Caki2 (cell line): ENCODE measurements around the gene ZNF146. TPM values are rescaled to one million over a fixed set of nuclear protein-coding genes. Genes with fewer than 3 reads are reported as not detected.
"Not testable (repeated sequence)": the region's sequence is repeated elsewhere in the genome, so short reads cannot be mapped to it uniquely, and the experiment has no call there.

Experiments used
- DNase-seq: peaks from one replicate; pipeline ENCODE4 v3.0.0-alpha.2; 2015; ENCODE audit warnings: low read depth
- in situ Hi-C: cut with HindIII; loops from 2 replicates; pipeline ENCODE4 v1.10.0; 2016; ENCODE audit warnings: low sequenced_read_pairs, low pct_unique_long_range_greater_than_20kb, mixed read lengths
- total RNA-seq: library from RNA; depleted of rRNA; stranded (reverse); fragments of >200 nt; shearing (Covaris generic); gene quantifications from 2 replicates; pipeline ENCODE4 v1.2.3, GENCODE V29; 2014; ENCODE audit warnings: low replicate concordance; rRNA removed

The ZNF146 gene
- 31.7 and 38.0 TPM in 2 replicates for total RNA-seq

- DNase-seq, result peak; percentile 100
- in situ Hi-C loops, result no loop called here
These were observed at the start of gene ZNF146, which contains the start of gene ZNF565 for GRCh38 chr19:36214386-36215275. TSS of gene ZNF146 (plus strand) at chr19:36215106. CDS start at chr19:36236441, 21,335 bp downstream. TSS of gene ZNF565 (minus strand) at chr19:36214665. CDS start at chr19:36201985, 12,680 bp downstream.

- in situ Hi-C loops, result no loop called here
- DNase-seq, result peak; percentile 57
These were observed 45.7 kb upstream of the ZNF146 start for GRCh38 chr19:36169084-36169760.

GRCh38 chr19:36172852-36173251 is 42.1 kb upstream of the ZNF146 start:
- no peak for DNase-seq
- in situ Hi-C loops, result no loop called here

- in situ Hi-C loops, DNase-seq: not testable (repeated sequence)
These were observed 41.1 kb upstream of the ZNF146 start for GRCh38 chr19:36173846-36174245.

GRCh38 chr19:36179077-36179476 is 35.8 kb upstream of the ZNF146 start:
- in situ Hi-C loops, DNase-seq: not testable (repeated sequence)

- DNase-seq, result no peak
- in situ Hi-C loops, result no loop called here
These were observed 32.2 kb upstream of the ZNF146 start for GRCh38 chr19:36182612-36183244.

GRCh38 chr19:36183245-36183628 is 31.7 kb upstream of the ZNF146 start:
- in situ Hi-C loops, result no loop called here
- DNase-seq, result no peak

- DNase-seq, in situ Hi-C loops: not testable (repeated sequence)
These were observed 28.2 kb upstream of the ZNF146 start for GRCh38 chr19:36186722-36187121.

GRCh38 chr19:36196249-36196648 is 18.7 kb upstream of the ZNF146 start:
- DNase-seq, result no peak
- in situ Hi-C loops, result no loop called here

GRCh38 chr19:36198119-36198518 is 16.8 kb upstream of the ZNF146 start:
- in situ Hi-C loops, result no loop called here
- no peak for DNase-seq

- in situ Hi-C loops, result no loop called here
These were observed 13.2 kb upstream of the ZNF146 start for GRCh38 chr19:36201684-36202083.

GRCh38 chr19:36203293-36203692 is 11.6 kb upstream of the ZNF146 start:
- in situ Hi-C loops, result no loop called here
- no peak for DNase-seq

More at GRCh38 chr19:36201684-36202083, 13.2 kb upstream of the ZNF146 start:
- no peak for DNase-seq

GRCh38 chr19:36207605-36208252 is 7.2 kb upstream of the ZNF146 start:
- in situ Hi-C loops, result no loop called here

GRCh38 chr19:36209372-36209771 is 5.5 kb upstream of the ZNF146 start:
- in situ Hi-C loops, result no loop called here

More at GRCh38 chr19:36207605-36208252, 7.2 kb upstream of the ZNF146 start:
- no peak for DNase-seq

GRCh38 chr19:36210497-36210896 is 4.4 kb upstream of the ZNF146 start:
- no peak for DNase-seq
- in situ Hi-C loops, result no loop called here

More at GRCh38 chr19:36209372-36209771, 5.5 kb upstream of the ZNF146 start:
- DNase-seq, result no peak

GRCh38 chr19:36212895-36213294 is 2.0 kb upstream of the ZNF146 start:
- in situ Hi-C loops, result no loop called here
- no peak for DNase-seq

- peak; percentile 41 for DNase-seq
- in situ Hi-C loops, result no loop called here
These were observed 594 bp downstream of the ZNF146 start for GRCh38 chr19:36215276-36216123.
